Esophagus (tissue), 2 donors: ENCODE measurements around the gene GSK3B. TPM values are rescaled to one million over a fixed set of nuclear protein-coding genes. Genes with fewer than 3 reads are reported as not detected.

Source experiments
- H3K27ac ChIP-seq, 2 donors: one replicate each; pipeline ENCODE4 v1.5.1; 2013; ENCODE audit warnings: low read depth in 2 of 2, mild to moderate bottlenecking in 2 of 2, inconsistent platforms in 1 of 2, low read length in 1 of 2, moderate library complexity in 1 of 2
- H3K27me3 ChIP-seq, 2 donors: one replicate each; pipeline ENCODE4 v1.6.1; 2013; ENCODE audit warnings: low read length in 2 of 2, control low read depth in 1 of 2, mild to moderate bottlenecking in 1 of 2; ENCODE audit not compliant: insufficient read depth in 2 of 2, control insufficient read depth in 1 of 2
- H3K36me3 ChIP-seq, 2 donors: one replicate each; pipeline ENCODE4 v1.6.1; 2013; ENCODE audit warnings: low read length in 1 of 2; ENCODE audit not compliant: control insufficient read depth in 2 of 2, insufficient read depth in 2 of 2
- H3K4me1 ChIP-seq, 2 donors: one replicate each; pipeline ENCODE4 v1.6.1; 2013; ENCODE audit warnings: low read length in 1 of 2; ENCODE audit not compliant: control insufficient read depth in 2 of 2, insufficient read depth in 2 of 2
- H3K4me3 ChIP-seq, 2 donors: one replicate each; pipeline ENCODE4 v1.5.1; 2013; ENCODE audit warnings: low read length in 2 of 2, mild to moderate bottlenecking in 2 of 2, low read depth in 1 of 2, moderate library complexity in 1 of 2
- H3K9me3 ChIP-seq, 2 donors: one replicate each; pipeline ENCODE4 v1.6.1; 2013; ENCODE audit warnings: mild to moderate bottlenecking in 2 of 2, low read depth in 1 of 2, low read length in 1 of 2, moderate library complexity in 1 of 2; ENCODE audit not compliant: control insufficient read depth in 2 of 2, insufficient read depth in 1 of 2
- WGBS, 2 donors: extraction: QIAGEN DNeasy Blood & Tissue Kit; methylation state at CpG; one replicate each; pipeline ENCODE4 v1.1.7; 2013; 5-methylcytosine and 5-hydroxymethylcytosine counted together
- polyA plus RNA-seq, 2 donors: library from polyadenylated mRNA; stranded (reverse); fragments of 200-250 nt; gene quantifications; one replicate each; pipeline ENCODE4 v1.2.3, GENCODE V29; 2013
- donor health status: healthy with polysubstance abuse.
- donor health status: Bipolar disorder and iron deficiency.

The GSK3B gene
- polyA plus RNA-seq, 2 donors = 8.8 to 12.0 TPM

- H3K27ac ChIP-seq = no peak overlapping the region
- H3K4me3 ChIP-seq = no peak overlapping the region
- H3K36me3 ChIP-seq = peaks cover 3 to 4% of the 10 kb centered on the region in 2 donors
- H3K27me3 ChIP-seq = no peaks in the 10 kb centered on the region
- H3K4me1 ChIP-seq = no peaks in the 10 kb centered on the region
- 68 to 86% methylated on average over 2 of the region's 2 CpGs for WGBS, 2 donors
- H3K9me3 ChIP-seq = no peaks in the 10 kb centered on the region
These were observed 264.8 kb downstream of the GSK3B start for GRCh38 chr3:119829420-119829819.

- Histone ChIP-seq H3K4me1 (no peaks in the 10 kb centered on the region), H3K9me3 (no peaks in the 10 kb centered on the region), H3K27me3 (no peaks in the 10 kb centered on the region), H3K27ac (no peak overlapping the region), H3K36me3 (peaks cover 3 to 4% of the 10 kb centered on the region in 2 donors), H3K4me3 (no peak overlapping the region)
- WGBS, 2 donors = 82 to 85% methylated on average over 7 of the region's 7 CpGs
These were observed 267.3 kb downstream of the GSK3B start for GRCh38 chr3:119826711-119827608.

GRCh38 chr3:119825820-119826219 is 268.4 kb downstream of the GSK3B start:
- Histone ChIP-seq H3K4me3 (no peak overlapping the region), H3K36me3 (peaks cover 3 to 4% of the 10 kb centered on the region in 2 donors), H3K27ac (no peak overlapping the region), H3K9me3 (no peaks in the 10 kb centered on the region), H3K4me1 (no peaks in the 10 kb centered on the region), H3K27me3 (no peaks in the 10 kb centered on the region)
- 87 to 96% methylated on average over 1 of the region's 1 CpG for WGBS, 2 donors

GRCh38 chr3:119819806-119820205 is 274.4 kb downstream of the GSK3B start:
- Histone ChIP-seq H3K27me3 (no peaks in the 10 kb centered on the region), H3K4me1 (no peaks in the 10 kb centered on the region), H3K36me3 (peaks cover 0 to under 1% of the 10 kb centered on the region in 2 donors), H3K27ac (no peak overlapping the region), H3K4me3 (no peak overlapping the region), H3K9me3 (no peaks in the 10 kb centered on the region)
- WGBS, 2 donors = 72 to 76% methylated on average over 2 of the region's 2 CpGs

GRCh38 chr3:119818937-119819336 is 275.3 kb downstream of the GSK3B start:
- Histone ChIP-seq H3K9me3 (no peaks in the 10 kb centered on the region), H3K4me3 (no peak overlapping the region), H3K36me3 (no peaks in the 10 kb centered on the region), H3K4me1 (no peaks in the 10 kb centered on the region), H3K27me3 (no peaks in the 10 kb centered on the region), H3K27ac (no peak overlapping the region)
- WGBS, 2 donors = 82 to 95% methylated on average over 2 of the region's 2 CpGs

- Histone ChIP-seq H3K36me3 (no peaks in the 10 kb centered on the region), H3K27ac (no peak overlapping the region), H3K9me3 (no peaks in the 10 kb centered on the region), H3K4me1 (no peaks in the 10 kb centered on the region), H3K27me3 (no peaks in the 10 kb centered on the region), H3K4me3 (no peak overlapping the region)
- 71 to 78% methylated on average over 13 of the region's 13 CpGs for whole genome bisulfite sequencing, 2 donors
These were observed 276.5 kb downstream of the GSK3B start for GRCh38 chr3:119817583-119818363.

GRCh38 chr3:119817071-119817470 is 277.2 kb downstream of the GSK3B start:
- 65 to 72% methylated on average over 12 of the region's 12 CpGs for WGBS, 2 donors

GRCh38 chr3:119815716-119816115 is 278.5 kb downstream of the GSK3B start:
- Histone ChIP-seq H3K4me1 (no peaks in the 10 kb centered on the region), H3K27ac (no peak overlapping the region), H3K4me3 (no peak overlapping the region), H3K9me3 (no peaks in the 10 kb centered on the region), H3K36me3 (no peaks in the 10 kb centered on the region), H3K27me3 (no peaks in the 10 kb centered on the region)
- 87 to 91% methylated on average over 8 of the region's 8 CpGs for WGBS, 2 donors

More at GRCh38 chr3:119817071-119817470, 277.2 kb downstream of the GSK3B start:
- Histone ChIP-seq H3K9me3 (no peaks in the 10 kb centered on the region), H3K27me3 (no peaks in the 10 kb centered on the region), H3K4me1 (no peaks in the 10 kb centered on the region), H3K36me3 (no peaks in the 10 kb centered on the region), H3K27ac (no peak overlapping the region), H3K4me3 (no peak overlapping the region)

GRCh38 chr3:119812491-119813058 is 281.7 kb downstream of the GSK3B start:
- H3K36me3 ChIP-seq = no peaks in the 10 kb centered on the region
- H3K4me3 ChIP-seq = no peak overlapping the region
- no peaks in the 10 kb centered on the region for H3K9me3 ChIP-seq
- H3K27me3 ChIP-seq = no peaks in the 10 kb centered on the region
- H3K4me1 ChIP-seq = peaks cover 0 to 8% of the 10 kb centered on the region in 2 donors
- 88 to 91% methylated on average over 8 of the region's 8 CpGs for WGBS, 2 donors
- no peak overlapping the region for H3K27ac ChIP-seq
